ENCODE data around the gene ZNF367. TPM values are rescaled to one million over a fixed set of nuclear protein-coding genes. Genes with fewer than 3 reads are reported as not detected.

The ZNF367 gene
- total and polyA plus RNA-seq, 5 experiments from 2014 or later = 0.82 to 7.6 (median 2.2) TPM

GRCh38 chr9:96344458-96345180 lies 73.6 kb downstream of the ZNF367 start:
- POLR2A ChIA-PET = interaction anchor here (0.6 to 0.7 kb wide), 2 partner anchors 15 to 825 kb away, joined by 5 read pairs; no protein-coding TSS in a partner anchor
- DNase-seq (no peak), ATAC-seq (no peak)
- Mint-ChIP-seq H3K9me3 (peaks cover 0 to 4% (median 0%) of the 10 kb centered on the region in 9 donors), H3K36me3 (peaks cover 0 to 18% (median 16%) of the 10 kb centered on the region in 3 donors), H3K27me3 (no peaks in the 10 kb centered on the region), H3K4me1 (peaks cover 0 to 2% (median under 1%) of the 10 kb centered on the region in 4 donors), H3K27ac (no peak overlapping the region), H3K4me3 (no peak overlapping the region)

- H3K27me3 Mint-ChIP-seq = no peaks in the 10 kb centered on the region
- peak overlapping the region in 1 of 10 donors; percentile 43 for H3K27ac Mint-ChIP-seq
- peaks cover 0 to 16% (median 11%) of the 10 kb centered on the region in 3 donors for H3K36me3 Mint-ChIP-seq
- H3K4me1 Mint-ChIP-seq = peaks cover 0 to 2% (median under 1%) of the 10 kb centered on the region in 4 donors
- ATAC-seq = no peak
- DNase-seq = no peak
- H3K9me3 Mint-ChIP-seq = peaks cover 0 to 4% (median 0%) of the 10 kb centered on the region in 9 donors
- H3K4me3 Mint-ChIP-seq = no peak overlapping the region
- POLR2A ChIA-PET = no interaction called here
Observed at GRCh38 chr9:96343515-96344360, 74.4 kb downstream of the ZNF367 start.

- Mint-ChIP-seq H3K9me3 (no peaks in the 10 kb centered on the region), H3K36me3 (peaks cover 0 to 8% (median 3%) of the 10 kb centered on the region in 3 donors), H3K27me3 (no peaks in the 10 kb centered on the region), H3K4me3 (no peak overlapping the region), H3K27ac (no peak overlapping the region), H3K4me1 (peaks cover 0 to 2% (median under 1%) of the 10 kb centered on the region in 4 donors)
- ATAC-seq (no peak), DNase-seq (no peak)
- POLR2A ChIA-PET = no interaction called here
Observed at GRCh38 chr9:96342571-96343245, 75.5 kb downstream of the ZNF367 start.

GRCh38 chr9:96340707-96341106 lies 77.5 kb downstream of the ZNF367 start:
- POLR2A ChIA-PET = no interaction called here
- Mint-ChIP-seq H3K36me3 (peaks cover 0 to 11% (median 3%) of the 10 kb centered on the region in 3 donors), H3K4me1 (peaks cover 0 to 2% (median under 1%) of the 10 kb centered on the region in 4 donors), H3K9me3 (no peaks in the 10 kb centered on the region), H3K4me3 (no peak overlapping the region), H3K27ac (no peak overlapping the region), H3K27me3 (no peaks in the 10 kb centered on the region)
- DNase-seq (no peak), ATAC-seq (no peak)

GRCh38 chr9:96338299-96338698 lies 79.9 kb downstream of the ZNF367 start:
- no peak for DNase-seq
- H3K4me3 Mint-ChIP-seq = no peak overlapping the region
- H3K27ac Mint-ChIP-seq = no peak overlapping the region
- no peak for ATAC-seq
- POLR2A ChIA-PET = no interaction called here
- no peaks in the 10 kb centered on the region for H3K4me1 Mint-ChIP-seq
- no peaks in the 10 kb centered on the region for H3K9me3 Mint-ChIP-seq
- no peaks in the 10 kb centered on the region for H3K27me3 Mint-ChIP-seq
- H3K36me3 Mint-ChIP-seq = peaks cover 0 to 20% (median 6%) of the 10 kb centered on the region in 3 donors

Other genes starting within 250 kb of the ZNF367 start
- gene HSD17B3, start 116.2 kb downstream of the ZNF367 start, total RNA-seq = 1 to 10 TPM; 3.2 to 4.4 TPM
- not detected for gene HSD17B3, start 116.2 kb downstream of the ZNF367 start, polyA plus RNA-seq
- 10 to 100 TPM; 25.4 to 25.6 TPM for gene SLC35D2, start 34.7 kb downstream of the ZNF367 start, total RNA-seq
- gene SLC35D2, start 34.7 kb downstream of the ZNF367 start, polyA plus RNA-seq = 10 to 100 TPM; 17.0 to 21.5 (median 20.0) TPM
- 10 to 100 TPM; 30.8 to 31.4 TPM for gene HABP4, start 31.8 kb upstream of the ZNF367 start, total RNA-seq
- gene HABP4, start 31.8 kb upstream of the ZNF367 start, polyA plus RNA-seq = 10 to 100 TPM; 13.5 to 31.8 (median 14.3) TPM
- gene CDC14B, start 201.5 kb upstream of the ZNF367 start, total RNA-seq = 10 to 100 TPM; 10.4 to 13.3 TPM
- 1 to 10 TPM; 3.8 to 7.1 (median 4.8) TPM for gene CDC14B, start 201.5 kb upstream of the ZNF367 start, polyA plus RNA-seq
- gene PRXL2C, start 236.9 kb upstream of the ZNF367 start, total RNA-seq = 1 to 10 TPM; 7.0 to 7.9 TPM
- gene PRXL2C, start 236.9 kb upstream of the ZNF367 start, polyA plus RNA-seq = 1 to 10 TPM; 3.5 to 8.1 (median 4.4) TPM